Measurements from ENCODE around the gene CPLX4. TPM values are rescaled to one million over a fixed set of nuclear protein-coding genes. Genes with fewer than 3 reads are reported as not detected.
"Not testable (repeated sequence)": the region's sequence is repeated elsewhere in the genome, so short reads cannot be mapped to it uniquely, and the experiment has no call there.

The CPLX4 gene
- total RNA-seq, 1 donor from 2014 or later: not detected

GRCh38 chr18:59265246-59265973 lies 53.0 kb downstream of the CPLX4 start:
- TF ChIP-seq CTCF (IDR thresholded peaks at IDR 0.05): no peak
- Mint-ChIP-seq H3K9me3 (ENCODE audit: low read depth) (no peaks in the 10 kb centered on the region), H3K27me3 (ENCODE audit: low read depth) (peaks cover 89% of the 10 kb centered on the region), H3K36me3 (ENCODE audit: low read depth) (peaks cover 1% of the 10 kb centered on the region), H3K4me3 (ENCODE audit: unreplicated experiment) (no peak overlapping the region), H3K27ac (ENCODE audit: unreplicated experiment) (no peak overlapping the region), H3K4me1 (ENCODE audit: low read depth) (peaks cover 23% of the 10 kb centered on the region)
- no peak for DNase-seq (ENCODE audit: low spot score)

GRCh38 chr18:59264651-59265245 lies 53.7 kb downstream of the CPLX4 start:
- DNase-seq (ENCODE audit: low spot score): no peak
- Mint-ChIP-seq H3K9me3 (ENCODE audit: low read depth) (peaks cover 1% of the 10 kb centered on the region), H3K27ac (ENCODE audit: unreplicated experiment) (no peak overlapping the region), H3K36me3 (ENCODE audit: low read depth) (peaks cover 1% of the 10 kb centered on the region), H3K4me1 (ENCODE audit: low read depth) (peaks cover 22% of the 10 kb centered on the region), H3K27me3 (ENCODE audit: low read depth) (peaks cover 89% of the 10 kb centered on the region), H3K4me3 (ENCODE audit: unreplicated experiment) (no peak overlapping the region)
- no peak for TF ChIP-seq CTCF (IDR thresholded peaks at IDR 0.05)

DNA sequence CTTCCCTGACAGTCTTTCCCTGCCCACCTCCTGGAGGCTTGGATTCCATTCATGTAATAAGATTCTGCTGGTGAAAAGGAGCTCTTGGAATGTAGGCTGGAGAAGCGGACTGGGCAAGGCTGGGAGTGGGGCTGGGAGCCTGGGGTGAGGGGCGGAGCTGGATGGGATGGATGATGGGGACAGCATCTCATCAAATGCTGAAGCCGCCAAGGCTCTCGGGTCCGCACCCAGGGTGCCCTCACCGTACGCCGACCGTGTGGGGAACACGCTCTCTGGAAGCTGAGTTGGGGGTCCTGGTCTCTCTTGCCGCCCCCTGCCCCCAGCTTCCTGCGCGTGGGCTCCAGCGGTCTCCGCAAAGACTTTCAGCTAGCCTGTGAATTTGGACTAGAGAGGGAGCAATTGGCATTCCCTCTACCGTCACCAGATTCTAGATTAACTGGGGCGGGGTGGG lies 54.3 kb downstream of the CPLX4 start:
- DNase-seq (ENCODE audit: low spot score): no peak
- TF ChIP-seq CTCF (IDR thresholded peaks at IDR 0.05): no peak
- Mint-ChIP-seq H3K27ac (ENCODE audit: unreplicated experiment) (no peak overlapping the region), H3K4me3 (ENCODE audit: unreplicated experiment) (no peak overlapping the region), H3K36me3 (ENCODE audit: low read depth) (peaks cover 5% of the 10 kb centered on the region), H3K4me1 (ENCODE audit: low read depth) (peaks cover 18% of the 10 kb centered on the region), H3K27me3 (ENCODE audit: low read depth) (peaks cover 90% of the 10 kb centered on the region), H3K9me3 (ENCODE audit: low read depth) (peaks cover 7% of the 10 kb centered on the region)

DNA sequence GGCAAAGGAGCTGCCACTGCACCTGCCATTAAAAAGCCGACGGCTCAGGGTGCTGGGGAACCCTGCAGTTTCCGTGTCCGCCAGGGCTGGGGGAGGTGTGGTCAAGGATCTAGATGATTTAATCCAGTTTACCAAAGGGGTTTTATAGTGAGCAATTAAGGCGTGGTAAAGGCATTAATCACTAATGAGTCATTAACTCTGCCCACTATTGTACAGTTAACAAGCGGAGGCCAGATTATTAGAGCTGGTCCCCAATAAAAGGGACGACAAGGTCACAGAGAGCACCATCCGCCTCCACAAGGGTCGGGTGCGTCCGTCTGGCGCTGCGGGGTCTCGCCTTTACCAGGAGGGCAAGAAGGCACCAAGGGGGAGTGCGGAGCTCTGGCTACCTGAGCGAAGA lies 54.8 kb downstream of the CPLX4 start:
- no peak overlapping the region for H3K4me3 Mint-ChIP-seq (ENCODE audit: unreplicated experiment)
- H3K4me1 Mint-ChIP-seq (ENCODE audit: low read depth): peaks cover 15% of the 10 kb centered on the region
- no peak for TF ChIP-seq CTCF (IDR thresholded peaks at IDR 0.05)
- H3K27ac Mint-ChIP-seq (ENCODE audit: unreplicated experiment): no peak overlapping the region
- H3K27me3 Mint-ChIP-seq (ENCODE audit: low read depth): peaks cover 91% of the 10 kb centered on the region
- no peak for DNase-seq (ENCODE audit: low spot score)
- H3K36me3 Mint-ChIP-seq (ENCODE audit: low read depth): peaks cover 5% of the 10 kb centered on the region
- peaks cover 7% of the 10 kb centered on the region for H3K9me3 Mint-ChIP-seq (ENCODE audit: low read depth)

DNA sequence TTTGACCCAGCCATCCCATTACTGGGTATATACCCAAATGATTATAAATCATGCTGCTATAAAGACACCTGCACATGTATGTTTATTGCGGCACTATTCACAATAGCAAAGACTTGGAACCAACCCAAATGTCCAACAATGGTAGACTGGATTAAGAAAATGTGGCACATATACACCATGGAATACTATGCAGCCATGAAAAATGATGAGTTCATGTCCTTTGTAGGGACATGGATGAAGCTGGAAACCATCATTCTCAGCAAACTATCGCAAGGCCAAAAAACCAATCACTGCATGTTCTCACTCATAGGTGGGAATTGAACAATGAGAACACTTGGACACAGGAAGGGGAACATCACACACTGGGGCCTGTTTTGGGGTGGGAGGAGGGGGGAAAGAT lies 56.2 kb downstream of the CPLX4 start:
- H3K9me3 Mint-ChIP-seq (ENCODE audit: low read depth); H3K4me1 Mint-ChIP-seq (ENCODE audit: low read depth); H3K36me3 Mint-ChIP-seq (ENCODE audit: low read depth); DNase-seq (ENCODE audit: low spot score); H3K4me3 Mint-ChIP-seq (ENCODE audit: unreplicated experiment); H3K27ac Mint-ChIP-seq (ENCODE audit: unreplicated experiment): not testable (repeated sequence)
- H3K27me3 Mint-ChIP-seq (ENCODE audit: low read depth): peaks cover 85% of the 10 kb centered on the region

DNA sequence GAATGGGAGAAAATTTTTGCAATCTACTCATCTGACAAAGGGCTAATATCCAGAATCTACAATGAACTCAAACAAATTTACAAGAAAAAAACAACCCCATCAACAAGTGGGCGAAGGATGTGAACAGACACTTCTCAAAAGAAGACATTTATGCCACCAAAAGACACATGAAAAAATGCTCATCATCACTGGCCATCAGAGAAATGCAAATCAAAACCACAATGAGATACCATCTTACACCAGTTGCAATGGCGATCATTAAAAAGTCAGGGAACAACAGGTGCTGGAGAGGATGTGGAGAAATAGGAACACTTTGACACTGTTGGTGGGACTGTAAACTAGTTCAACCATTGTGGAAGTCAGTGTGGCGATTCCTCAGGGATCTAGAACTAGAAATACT lies 56.6 kb downstream of the CPLX4 start:
- not testable (repeated sequence) for H3K27ac Mint-ChIP-seq (ENCODE audit: unreplicated experiment); H3K9me3 Mint-ChIP-seq (ENCODE audit: low read depth); H3K4me3 Mint-ChIP-seq (ENCODE audit: unreplicated experiment); H3K4me1 Mint-ChIP-seq (ENCODE audit: low read depth); H3K36me3 Mint-ChIP-seq (ENCODE audit: low read depth); DNase-seq (ENCODE audit: low spot score)
- peaks cover 83% of the 10 kb centered on the region for H3K27me3 Mint-ChIP-seq (ENCODE audit: low read depth)

- H3K4me3 Mint-ChIP-seq (ENCODE audit: unreplicated experiment); H3K27ac Mint-ChIP-seq (ENCODE audit: unreplicated experiment); H3K4me1 Mint-ChIP-seq (ENCODE audit: low read depth); DNase-seq (ENCODE audit: low spot score); H3K36me3 Mint-ChIP-seq (ENCODE audit: low read depth): not testable (repeated sequence)
- H3K9me3 Mint-ChIP-seq (ENCODE audit: low read depth): peaks cover 10% of the 10 kb centered on the region
- H3K27me3 Mint-ChIP-seq (ENCODE audit: low read depth): peaks cover 57% of the 10 kb centered on the region
Observed at GRCh38 chr18:59255491-59255890, 63.0 kb downstream of the CPLX4 start.
